HG02763 (cell line): ENCODE results near the gene IPP.
"Not testable (repeated sequence)": the region's sequence is repeated elsewhere in the genome, so short reads cannot be mapped to it uniquely, and the experiment has no call there.

Source experiments
- ATAC-seq: cut with Tn5 transposase; IDR thresholded peaks from one replicate; pipeline ENCODE4 v1.9.1; 2021; ENCODE audit warnings: mild to moderate bottlenecking, moderate library complexity; ENCODE audit not compliant: unreplicated experiment

The IPP gene

GRCh38 chr1:45685308-45686014, 65.0 kb downstream of the IPP start:
- ATAC-seq, result no peak

- no peak for ATAC-seq
These were observed 66.1 kb downstream of the IPP start for GRCh38 chr1:45684402-45684801.

- no peak for ATAC-seq
These were observed 67.5 kb downstream of the IPP start for GRCh38 chr1:45682942-45683341.

- no peak for ATAC-seq
These were observed 71.3 kb downstream of the IPP start for GRCh38 chr1:45679123-45679522.

- no peak for ATAC-seq
These were observed 72.0 kb downstream of the IPP start for GRCh38 chr1:45678489-45678888.

GRCh38 chr1:45677751-45678245, 72.7 kb downstream of the IPP start:
- no peak for ATAC-seq

- ATAC-seq, result not testable (repeated sequence)
These were observed 73.9 kb downstream of the IPP start for GRCh38 chr1:45676553-45676952.

GRCh38 chr1:45674478-45674877, 76.0 kb downstream of the IPP start:
- no peak for ATAC-seq

GRCh38 chr1:45673956-45674355, 76.5 kb downstream of the IPP start:
- no peak for ATAC-seq

- no peak for ATAC-seq
These were observed 80.4 kb downstream of the IPP start for GRCh38 chr1:45669859-45670655.

GRCh38 chr1:45669379-45669778, 81.1 kb downstream of the IPP start:
- no peak for ATAC-seq

- no peak for ATAC-seq
These were observed 81.9 kb downstream of the IPP start for GRCh38 chr1:45668526-45668925.

GRCh38 chr1:45667321-45668111, 82.9 kb downstream of the IPP start:
- no peak for ATAC-seq

- ATAC-seq, result no peak
These were observed 83.6 kb downstream of the IPP start for GRCh38 chr1:45666836-45667235.

- ATAC-seq, result no peak
These were observed 90.1 kb downstream of the IPP start for GRCh38 chr1:45660336-45660735.

GRCh38 chr1:45659222-45659621, 91.2 kb downstream of the IPP start:
- ATAC-seq, result no peak

GRCh38 chr1:45658171-45658570, 92.3 kb downstream of the IPP start:
- ATAC-seq, result no peak

GRCh38 chr1:45656573-45657226, 93.8 kb downstream of the IPP start:
- ATAC-seq, result no peak

GRCh38 chr1:45654540-45655280, 95.7 kb downstream of the IPP start:
- no peak for ATAC-seq
